ENCODE results near the gene FBXW7.

Gene FBXW7

DNA sequence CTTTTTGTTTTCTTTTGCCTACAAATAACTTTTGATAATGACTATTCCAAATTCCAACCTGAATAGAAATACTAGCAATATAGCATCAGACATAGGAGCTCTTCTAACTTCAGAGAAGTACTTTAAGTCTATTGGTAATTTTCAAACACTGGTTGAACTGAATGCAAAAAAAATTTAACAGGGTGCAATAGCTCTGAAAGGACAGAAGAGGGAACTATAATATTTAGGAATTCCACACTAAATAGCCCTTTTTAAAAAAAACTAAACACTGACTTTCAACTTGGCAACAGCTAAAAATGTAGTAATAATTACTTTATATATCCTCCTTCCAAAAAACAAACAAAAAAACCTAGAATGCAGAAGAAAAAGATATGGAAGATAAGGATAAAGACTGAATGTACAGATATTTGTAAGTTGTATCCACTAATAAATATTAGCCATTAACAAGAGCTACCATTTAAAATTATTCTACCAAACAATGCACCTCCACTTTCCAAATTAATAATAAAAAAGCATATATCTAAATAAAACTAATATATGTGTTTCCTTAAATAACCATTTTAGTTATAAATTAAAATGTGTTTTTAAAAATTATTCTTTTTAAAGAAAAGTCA, 81.4 kb downstream of the FBXW7 start:
- H3K4me1 Mint-ChIP-seq (ENCODE audit: low read depth), result peaks cover 43% of the 10 kb centered on the region
- H3K4me3 Mint-ChIP-seq, result no peak overlapping the region
- H3K27me3 Mint-ChIP-seq, result no peaks in the 10 kb centered on the region
- H3K9me3 Mint-ChIP-seq (ENCODE audit: low read depth), result no peaks in the 10 kb centered on the region
- no peaks in the 10 kb centered on the region for H3K36me3 Mint-ChIP-seq
- H3K27ac Mint-ChIP-seq, result no peak overlapping the region

- peaks cover 45% of the 10 kb centered on the region for H3K4me1 Mint-ChIP-seq (ENCODE audit: low read depth)
- H3K36me3 Mint-ChIP-seq, result peaks cover 8% of the 10 kb centered on the region
- H3K4me3 Mint-ChIP-seq, result no peak overlapping the region
- no peak overlapping the region for H3K27ac Mint-ChIP-seq
- H3K9me3 Mint-ChIP-seq (ENCODE audit: low read depth), result no peaks in the 10 kb centered on the region
- H3K27me3 Mint-ChIP-seq, result no peaks in the 10 kb centered on the region
Measured at GRCh38 chr4:152451496-152451895, 84.4 kb downstream of the FBXW7 start.

- peak overlapping the region; percentile 10 for H3K27ac Mint-ChIP-seq
- H3K4me3 Mint-ChIP-seq, result no peak overlapping the region
- H3K9me3 Mint-ChIP-seq (ENCODE audit: low read depth), result no peaks in the 10 kb centered on the region
- peaks cover 10% of the 10 kb centered on the region for H3K36me3 Mint-ChIP-seq
- H3K27me3 Mint-ChIP-seq, result no peaks in the 10 kb centered on the region
- peaks cover 31% of the 10 kb centered on the region for H3K4me1 Mint-ChIP-seq (ENCODE audit: low read depth)
Measured at GRCh38 chr4:152448854-152449253, 87.0 kb downstream of the FBXW7 start.

- Mint-ChIP-seq H3K36me3 (peaks cover 10% of the 10 kb centered on the region), H3K9me3 (ENCODE audit: low read depth) (no peaks in the 10 kb centered on the region), H3K27ac (no peak overlapping the region), H3K4me1 (ENCODE audit: low read depth) (peaks cover 28% of the 10 kb centered on the region), H3K27me3 (no peaks in the 10 kb centered on the region), H3K4me3 (no peak overlapping the region)
Measured at GRCh38 chr4:152448038-152448707, 87.7 kb downstream of the FBXW7 start.

- peaks cover 28% of the 10 kb centered on the region for H3K4me1 Mint-ChIP-seq (ENCODE audit: low read depth)
- H3K27ac Mint-ChIP-seq, result no peak overlapping the region
- peaks cover 13% of the 10 kb centered on the region for H3K36me3 Mint-ChIP-seq
- no peak overlapping the region for H3K4me3 Mint-ChIP-seq
- H3K27me3 Mint-ChIP-seq, result no peaks in the 10 kb centered on the region
- no peaks in the 10 kb centered on the region for H3K9me3 Mint-ChIP-seq (ENCODE audit: low read depth)
Measured at GRCh38 chr4:152443859-152444258, 92.0 kb downstream of the FBXW7 start.

DNA sequence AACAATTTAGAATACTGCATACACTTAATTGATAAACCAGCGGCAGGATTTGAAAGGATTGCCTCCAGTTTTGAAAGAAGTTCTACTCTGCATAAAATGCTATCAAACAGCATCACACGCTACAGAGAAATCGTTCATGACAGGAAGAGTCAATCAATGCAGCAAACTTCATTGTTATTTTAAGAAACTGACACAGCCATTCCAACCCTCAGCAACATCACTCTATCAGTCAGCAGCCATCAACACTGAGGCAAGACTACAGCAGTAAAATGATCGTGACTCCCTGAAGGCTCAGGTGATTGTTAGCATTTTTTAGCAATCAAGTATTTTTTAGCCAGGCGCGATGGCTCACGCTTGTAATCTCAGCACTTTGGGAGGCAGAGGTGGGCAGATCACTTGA, 98.3 kb downstream of the FBXW7 start:
- Mint-ChIP-seq H3K27me3 (no peaks in the 10 kb centered on the region), H3K36me3 (peaks cover 18% of the 10 kb centered on the region), H3K9me3 (ENCODE audit: low read depth) (no peaks in the 10 kb centered on the region), H3K4me3 (no peak overlapping the region), H3K27ac (no peak overlapping the region), H3K4me1 (ENCODE audit: low read depth) (peaks cover 31% of the 10 kb centered on the region)

DNA sequence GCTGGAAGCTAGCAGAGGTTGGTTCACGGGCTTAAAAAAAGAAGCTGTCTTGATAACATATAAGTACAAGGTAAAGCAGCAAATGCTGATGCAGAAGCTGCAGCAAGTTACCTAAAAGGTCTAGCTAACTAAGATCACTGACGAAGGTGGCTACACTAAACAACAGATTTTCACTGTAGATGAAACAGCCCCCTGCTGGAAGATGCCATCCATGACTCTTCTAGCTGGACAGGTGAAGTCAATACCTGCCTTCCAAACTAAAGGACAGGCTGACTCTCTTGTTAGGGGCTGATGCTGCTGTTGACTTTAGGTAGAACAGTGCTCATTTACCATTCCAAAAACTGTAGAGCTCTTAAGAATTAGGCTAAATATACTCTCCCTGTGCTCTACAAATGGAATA, 99.5 kb downstream of the FBXW7 start:
- H3K4me1 Mint-ChIP-seq (ENCODE audit: low read depth), result peaks cover 32% of the 10 kb centered on the region

DNA sequence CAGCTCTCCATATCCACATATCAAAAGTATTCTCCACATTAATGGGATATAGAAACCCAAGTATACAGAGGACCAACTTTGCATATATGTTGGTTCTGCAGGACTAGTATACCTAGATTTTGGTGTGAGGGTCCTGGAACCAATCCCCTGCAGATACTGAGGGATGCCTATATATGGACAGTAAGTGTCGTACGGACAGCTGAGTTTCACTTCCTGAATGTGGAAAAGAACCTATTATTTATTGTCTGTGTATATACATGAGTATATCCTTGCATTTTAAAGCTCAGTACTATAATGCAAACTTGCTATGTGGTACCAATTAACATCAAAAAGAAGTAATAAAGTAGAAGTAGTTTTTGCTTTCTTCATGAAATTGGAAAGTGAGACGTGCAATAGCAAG, 101.9 kb downstream of the FBXW7 start:
- H3K4me3 Mint-ChIP-seq, result no peak overlapping the region
- H3K27ac Mint-ChIP-seq, result no peak overlapping the region
- H3K9me3 Mint-ChIP-seq (ENCODE audit: low read depth), result no peaks in the 10 kb centered on the region
- peaks cover 22% of the 10 kb centered on the region for H3K36me3 Mint-ChIP-seq
- H3K27me3 Mint-ChIP-seq, result no peaks in the 10 kb centered on the region
- peaks cover 36% of the 10 kb centered on the region for H3K4me1 Mint-ChIP-seq (ENCODE audit: low read depth)

More for the DNA sequence above, 99.5 kb downstream of the FBXW7 start:
- Mint-ChIP-seq H3K27ac (no peak overlapping the region), H3K27me3 (no peaks in the 10 kb centered on the region), H3K36me3 (peaks cover 15% of the 10 kb centered on the region), H3K4me3 (no peak overlapping the region), H3K9me3 (ENCODE audit: low read depth) (no peaks in the 10 kb centered on the region)

GRCh38 chr4:152431784-152432183, 104.1 kb downstream of the FBXW7 start:
- H3K36me3 Mint-ChIP-seq, result peaks cover 22% of the 10 kb centered on the region
- H3K4me3 Mint-ChIP-seq, result no peak overlapping the region
- H3K27me3 Mint-ChIP-seq, result no peaks in the 10 kb centered on the region
- H3K27ac Mint-ChIP-seq, result no peak overlapping the region
- peaks cover 34% of the 10 kb centered on the region for H3K4me1 Mint-ChIP-seq (ENCODE audit: low read depth)
- H3K9me3 Mint-ChIP-seq (ENCODE audit: low read depth), result no peaks in the 10 kb centered on the region

DNA sequence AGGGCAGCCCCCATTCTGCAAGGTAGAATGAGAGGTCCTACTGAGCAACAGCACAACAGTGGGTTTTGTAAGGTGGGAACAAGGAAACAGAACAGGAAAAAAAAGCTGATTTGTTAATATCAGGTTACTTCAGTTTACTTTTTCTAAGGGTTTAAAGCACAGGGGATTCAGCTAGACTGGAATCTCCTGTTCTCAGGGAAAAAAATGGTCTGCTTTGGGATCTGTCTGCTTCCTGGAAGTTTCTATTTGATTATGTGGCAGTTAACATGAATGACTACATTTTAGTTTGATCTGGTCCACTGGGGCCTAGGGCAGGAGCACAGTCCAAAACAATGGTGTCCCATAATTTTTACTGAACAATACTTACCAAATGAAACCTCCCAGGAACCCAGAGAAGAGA, 104.6 kb downstream of the FBXW7 start:
- H3K27me3 Mint-ChIP-seq, result no peaks in the 10 kb centered on the region
- H3K36me3 Mint-ChIP-seq, result peaks cover 19% of the 10 kb centered on the region
- H3K27ac Mint-ChIP-seq, result no peak overlapping the region
- no peak overlapping the region for H3K4me3 Mint-ChIP-seq
- H3K4me1 Mint-ChIP-seq (ENCODE audit: low read depth), result peaks cover 32% of the 10 kb centered on the region
- no peaks in the 10 kb centered on the region for H3K9me3 Mint-ChIP-seq (ENCODE audit: low read depth)

DNA sequence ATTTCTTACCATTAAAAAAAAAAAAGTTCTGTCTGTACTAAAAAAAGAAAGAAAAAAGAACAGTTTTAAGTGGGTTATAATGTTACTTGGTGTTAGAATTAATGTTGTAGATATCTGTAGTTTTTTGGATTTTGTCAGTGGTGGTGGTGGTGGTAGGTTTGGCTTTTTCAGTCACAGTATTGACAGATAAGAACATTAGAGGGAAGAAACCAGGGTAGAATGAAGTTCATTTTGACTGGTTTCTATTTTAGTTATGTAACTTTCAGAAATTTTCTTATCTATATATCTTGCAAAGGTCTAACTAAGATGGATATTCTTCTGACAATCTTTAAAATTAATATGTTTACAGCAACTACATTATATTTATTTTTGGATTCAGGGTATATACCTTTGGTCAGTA, 105.4 kb downstream of the FBXW7 start:
- no peak overlapping the region for H3K27ac Mint-ChIP-seq

DNA sequence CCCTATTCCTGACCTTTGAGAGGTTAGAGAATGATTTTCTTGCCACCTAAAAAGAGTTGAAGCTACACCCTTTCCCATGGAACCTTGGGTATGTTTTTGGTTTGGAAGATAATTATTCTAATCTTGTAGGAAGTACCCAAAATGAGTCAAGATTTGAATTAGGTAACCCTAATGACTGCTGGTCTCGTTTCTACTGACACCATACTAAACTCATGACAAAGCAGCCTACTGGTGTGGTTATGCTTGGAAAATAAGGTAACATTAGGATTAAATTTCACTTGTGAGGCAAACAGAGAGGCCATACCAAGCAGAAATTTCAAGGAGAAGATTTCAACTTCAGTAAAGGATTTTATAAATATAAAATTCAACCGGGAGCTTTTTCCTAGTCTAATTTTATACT, 107.9 kb downstream of the FBXW7 start:
- Mint-ChIP-seq H3K27ac (no peak overlapping the region), H3K4me3 (no peak overlapping the region), H3K27me3 (no peaks in the 10 kb centered on the region), H3K9me3 (ENCODE audit: low read depth) (no peaks in the 10 kb centered on the region), H3K36me3 (peaks cover 17% of the 10 kb centered on the region), H3K4me1 (ENCODE audit: low read depth) (peaks cover 28% of the 10 kb centered on the region)

More for the DNA sequence above, 105.4 kb downstream of the FBXW7 start:
- Mint-ChIP-seq H3K36me3 (peaks cover 19% of the 10 kb centered on the region), H3K4me3 (no peak overlapping the region), H3K4me1 (ENCODE audit: low read depth) (peaks cover 27% of the 10 kb centered on the region), H3K27me3 (no peaks in the 10 kb centered on the region), H3K9me3 (ENCODE audit: low read depth) (no peaks in the 10 kb centered on the region)

- Mint-ChIP-seq H3K27me3 (no peaks in the 10 kb centered on the region), H3K9me3 (ENCODE audit: low read depth) (no peaks in the 10 kb centered on the region), H3K27ac (no peak overlapping the region), H3K36me3 (peaks cover 14% of the 10 kb centered on the region), H3K4me1 (ENCODE audit: low read depth) (peaks cover 38% of the 10 kb centered on the region), H3K4me3 (no peak overlapping the region)
Measured at GRCh38 chr4:152424977-152425376, 110.9 kb downstream of the FBXW7 start.

- no peaks in the 10 kb centered on the region for H3K9me3 Mint-ChIP-seq (ENCODE audit: low read depth)
- no peak overlapping the region for H3K27ac Mint-ChIP-seq
- peaks cover 44% of the 10 kb centered on the region for H3K4me1 Mint-ChIP-seq (ENCODE audit: low read depth)
- H3K27me3 Mint-ChIP-seq, result no peaks in the 10 kb centered on the region
- H3K4me3 Mint-ChIP-seq, result no peak overlapping the region
- H3K36me3 Mint-ChIP-seq, result peaks cover 8% of the 10 kb centered on the region
Measured at GRCh38 chr4:152424396-152424795, 111.5 kb downstream of the FBXW7 start.

GRCh38 chr4:152422817-152423320, 113.0 kb downstream of the FBXW7 start:
- H3K4me1 Mint-ChIP-seq (ENCODE audit: low read depth), result peaks cover 41% of the 10 kb centered on the region
- H3K9me3 Mint-ChIP-seq (ENCODE audit: low read depth), result no peaks in the 10 kb centered on the region
- H3K4me3 Mint-ChIP-seq, result no peak overlapping the region
- peaks cover 5% of the 10 kb centered on the region for H3K36me3 Mint-ChIP-seq
- H3K27ac Mint-ChIP-seq, result no peak overlapping the region
- H3K27me3 Mint-ChIP-seq, result no peaks in the 10 kb centered on the region

DNA sequence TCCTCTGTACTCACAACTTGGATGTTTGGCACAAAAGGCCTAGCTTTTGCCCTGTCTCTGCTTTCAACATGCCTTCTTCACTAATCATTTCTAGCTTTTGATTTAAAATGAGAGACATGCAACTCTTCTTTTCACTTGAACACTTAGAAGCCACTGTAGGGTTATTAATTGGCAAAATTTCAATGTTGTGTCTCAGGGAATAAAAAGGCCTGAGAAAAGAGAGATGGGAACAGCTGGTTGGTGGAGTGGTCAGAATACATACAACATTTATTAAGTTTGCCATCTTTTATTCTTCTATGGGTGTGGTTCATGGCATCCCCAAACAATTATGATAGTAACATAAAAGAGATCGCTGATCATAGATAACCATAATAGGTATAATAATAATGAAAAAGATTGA, 114.3 kb downstream of the FBXW7 start:
- H3K4me1 Mint-ChIP-seq (ENCODE audit: low read depth), result peaks cover 41% of the 10 kb centered on the region
- no peak overlapping the region for H3K27ac Mint-ChIP-seq
- H3K4me3 Mint-ChIP-seq, result no peak overlapping the region
- H3K36me3 Mint-ChIP-seq, result peaks cover 4% of the 10 kb centered on the region
- no peaks in the 10 kb centered on the region for H3K9me3 Mint-ChIP-seq (ENCODE audit: low read depth)
- H3K27me3 Mint-ChIP-seq, result no peaks in the 10 kb centered on the region
